Liver (tissue), 3 donors: ENCODE measurements around the gene TMEM273.

Source experiments
- EGR1 ChIP-seq, 2 donors: IDR thresholded peaks; 2 replicates each; pipeline ENCODE4 v1.6.1; 2016 to 2018; ENCODE audit warnings: antibody characterized with exemption in 2 of 2, low read depth in 2 of 2
- FOXA1 ChIP-seq: IDR thresholded peaks from 2 replicates; pipeline ENCODE4 v1.6.1; 2016; ENCODE audit warnings: antibody characterized with exemption
- JUND ChIP-seq, 2 donors: IDR thresholded peaks; 2 replicates each; pipeline ENCODE4 v1.6.1; 2016; ENCODE audit warnings: antibody characterized with exemption in 2 of 2
- RAD21 ChIP-seq, 2 donors: IDR thresholded peaks; 2 replicates each; pipeline ENCODE4 v1.6.1; 2016; ENCODE audit warnings: antibody characterized with exemption in 2 of 2, mild to moderate bottlenecking in 2 of 2
- SP1 ChIP-seq: IDR thresholded peaks from 2 replicates; pipeline ENCODE4 v1.6.1; 2018; ENCODE audit warnings: antibody characterized with exemption, mild to moderate bottlenecking
- TAF1 ChIP-seq: conservative IDR thresholded peaks from 2 replicates; pipeline ENCODE4 v1.6.1; 2016; ENCODE audit warnings: antibody characterized with exemption, mild to moderate bottlenecking
- YY1 ChIP-seq: IDR thresholded peaks from 2 replicates; pipeline ENCODE4 v1.6.1; 2016; ENCODE audit warnings: antibody characterized with exemption, mild to moderate bottlenecking
- TF ChIP-seq, protein P1 (sequence below): fragments of 150-350 bp; IDR thresholded peaks from 2 replicates; pipeline ENCODE4 v1.5.1; 2017; ENCODE audit warnings: improper control_type of control experiment, low read depth, low read length; ENCODE audit not compliant: missing input control
- TF ChIP-seq, protein P2 (sequence below): IDR thresholded peaks from 2 replicates; pipeline ENCODE4 v1.6.1; 2016; ENCODE audit warnings: antibody characterized with exemption
- donor health status: healthy.
- donor health status: healthy.

DNA sequence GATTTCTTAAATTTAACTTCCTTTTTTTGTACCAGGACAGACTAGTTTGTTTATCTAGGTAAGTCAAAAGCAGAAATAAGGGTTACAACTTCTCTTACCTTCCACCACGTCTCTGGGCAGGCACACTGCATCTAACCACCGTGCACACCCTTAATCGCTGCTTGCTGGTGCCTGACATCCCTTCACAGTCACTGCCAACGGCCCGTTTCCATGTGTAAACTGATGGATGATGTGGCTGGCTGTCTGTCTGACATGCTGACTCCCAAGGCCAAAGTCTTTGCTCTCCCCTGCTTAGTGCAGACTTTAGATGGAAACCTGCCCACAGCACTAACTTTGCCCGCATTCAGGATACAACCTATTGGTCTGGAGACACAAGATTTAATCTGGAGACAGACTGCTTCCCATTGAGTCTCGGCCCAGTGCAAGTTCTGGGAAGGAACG lies 1.1 kb downstream of the TMEM273 start:
- TF ChIP-seq, protein P1, sequence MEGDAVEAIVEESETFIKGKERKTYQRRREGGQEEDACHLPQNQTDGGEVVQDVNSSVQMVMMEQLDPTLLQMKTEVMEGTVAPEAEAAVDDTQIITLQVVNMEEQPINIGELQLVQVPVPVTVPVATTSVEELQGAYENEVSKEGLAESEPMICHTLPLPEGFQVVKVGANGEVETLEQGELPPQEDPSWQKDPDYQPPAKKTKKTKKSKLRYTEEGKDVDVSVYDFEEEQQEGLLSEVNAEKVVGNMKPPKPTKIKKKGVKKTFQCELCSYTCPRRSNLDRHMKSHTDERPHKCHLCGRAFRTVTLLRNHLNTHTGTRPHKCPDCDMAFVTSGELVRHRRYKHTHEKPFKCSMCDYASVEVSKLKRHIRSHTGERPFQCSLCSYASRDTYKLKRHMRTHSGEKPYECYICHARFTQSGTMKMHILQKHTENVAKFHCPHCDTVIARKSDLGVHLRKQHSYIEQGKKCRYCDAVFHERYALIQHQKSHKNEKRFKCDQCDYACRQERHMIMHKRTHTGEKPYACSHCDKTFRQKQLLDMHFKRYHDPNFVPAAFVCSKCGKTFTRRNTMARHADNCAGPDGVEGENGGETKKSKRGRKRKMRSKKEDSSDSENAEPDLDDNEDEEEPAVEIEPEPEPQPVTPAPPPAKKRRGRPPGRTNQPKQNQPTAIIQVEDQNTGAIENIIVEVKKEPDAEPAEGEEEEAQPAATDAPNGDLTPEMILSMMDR, result no peak
- TF ChIP-seq JUND (IDR thresholded peaks at IDR 0.05) (no peak), FOXA1 (no peak), YY1 (no peak), TAF1 (no peak), SP1 (no peak), EGR1 (IDR thresholded peaks at IDR 0.05; ENCODE audit: low read depth in 2 of 2) (no peak), RAD21 (IDR thresholded peaks at IDR 0.05) (no peak)
- TF ChIP-seq, protein P2, sequence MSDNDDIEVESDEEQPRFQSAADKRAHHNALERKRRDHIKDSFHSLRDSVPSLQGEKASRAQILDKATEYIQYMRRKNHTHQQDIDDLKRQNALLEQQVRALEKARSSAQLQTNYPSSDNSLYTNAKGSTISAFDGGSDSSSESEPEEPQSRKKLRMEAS, result no peak
